ENCODE data around the gene BCL2L11.

DNA sequence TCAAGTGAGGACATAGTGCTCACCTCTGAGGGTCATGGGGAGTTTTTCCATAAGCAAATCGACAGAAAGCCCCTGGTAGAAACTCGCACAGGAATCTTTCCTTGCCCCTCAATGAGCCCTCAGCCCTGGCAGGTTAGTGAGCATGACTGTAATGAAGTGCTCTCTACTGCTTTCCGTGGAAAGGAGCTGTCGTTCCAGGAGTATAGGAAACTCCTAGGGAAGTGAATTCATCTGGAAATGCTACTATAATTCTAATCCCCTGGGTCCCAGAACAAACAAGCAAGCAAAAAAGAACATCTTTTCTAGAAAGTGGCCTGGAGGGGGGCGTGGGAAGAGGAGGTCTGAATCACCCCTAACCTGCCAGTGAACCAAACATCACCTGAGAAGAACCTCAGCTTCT is 18.1 kb downstream of the BCL2L11 start:
- TF ChIP-seq, protein P1, sequence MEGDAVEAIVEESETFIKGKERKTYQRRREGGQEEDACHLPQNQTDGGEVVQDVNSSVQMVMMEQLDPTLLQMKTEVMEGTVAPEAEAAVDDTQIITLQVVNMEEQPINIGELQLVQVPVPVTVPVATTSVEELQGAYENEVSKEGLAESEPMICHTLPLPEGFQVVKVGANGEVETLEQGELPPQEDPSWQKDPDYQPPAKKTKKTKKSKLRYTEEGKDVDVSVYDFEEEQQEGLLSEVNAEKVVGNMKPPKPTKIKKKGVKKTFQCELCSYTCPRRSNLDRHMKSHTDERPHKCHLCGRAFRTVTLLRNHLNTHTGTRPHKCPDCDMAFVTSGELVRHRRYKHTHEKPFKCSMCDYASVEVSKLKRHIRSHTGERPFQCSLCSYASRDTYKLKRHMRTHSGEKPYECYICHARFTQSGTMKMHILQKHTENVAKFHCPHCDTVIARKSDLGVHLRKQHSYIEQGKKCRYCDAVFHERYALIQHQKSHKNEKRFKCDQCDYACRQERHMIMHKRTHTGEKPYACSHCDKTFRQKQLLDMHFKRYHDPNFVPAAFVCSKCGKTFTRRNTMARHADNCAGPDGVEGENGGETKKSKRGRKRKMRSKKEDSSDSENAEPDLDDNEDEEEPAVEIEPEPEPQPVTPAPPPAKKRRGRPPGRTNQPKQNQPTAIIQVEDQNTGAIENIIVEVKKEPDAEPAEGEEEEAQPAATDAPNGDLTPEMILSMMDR (IDR thresholded peaks at IDR 0.05), result no peak
- TF ChIP-seq POLR2A (IDR thresholded peaks at IDR 0.05) (no peak), POLR2AphosphoS5 (IDR thresholded peaks at IDR 0.05; ENCODE audit: insufficient read depth in 1 of 2, low read depth in 1 of 2) (no peak)

All from vagina (tissue), 2 donors.